ENCODE results near the gene LPIN2.
"Not testable (repeated sequence)": the region's sequence is repeated elsewhere in the genome, so short reads cannot be mapped to it uniquely, and the experiment has no call there.

- TF ChIP-seq CTCF (IDR thresholded peaks at IDR 0.05; ENCODE audit: low read depth, low read length); POLR2A (IDR thresholded peaks at IDR 0.05; ENCODE audit: extremely low read depth, insufficient read length): not testable (repeated sequence)
These were observed 37.0 kb upstream of the LPIN2 start for GRCh38 chr18:3049897-3050454.
